GM21786 (cell line): Measurements from ENCODE around the gene ZP3.
"Not testable (repeated sequence)": the region's sequence is repeated elsewhere in the genome, so short reads cannot be mapped to it uniquely, and the experiment has no call there.

Experiments
- ATAC-seq: cut with Tn5 transposase; IDR thresholded peaks from one replicate; pipeline ENCODE4 v1.9.1; 2021; ENCODE audit not compliant: unreplicated experiment

ZP3 gene

GRCh38 chr7:76424413-76425111, at the start of gene ZP3:
TSS of gene ZP3 (plus strand) at chr7:76424950. CDS start at chr7:76424965, 15 bp downstream.
- ATAC-seq = no peak

DNA sequence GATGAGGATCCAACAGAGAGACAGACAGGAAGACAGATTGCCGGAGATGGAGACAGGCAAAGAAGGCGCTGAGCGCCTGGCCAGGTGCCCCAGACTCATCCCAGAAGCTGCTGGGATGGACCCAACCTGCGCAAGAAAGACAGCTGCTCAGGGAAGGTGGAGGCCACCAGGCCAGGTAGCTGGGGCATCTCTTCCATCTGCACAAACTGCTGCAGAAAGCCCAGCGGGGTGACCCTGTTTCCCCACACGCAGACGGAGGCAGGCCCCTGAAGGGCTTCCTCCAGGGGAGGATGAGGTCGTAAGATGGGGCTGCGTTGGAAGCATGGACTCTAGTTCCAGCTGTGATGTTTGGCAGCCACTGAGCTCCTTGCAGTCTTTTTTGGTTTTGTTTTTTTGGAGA, 49.5 kb upstream of the ZP3 start:
- no peak for ATAC-seq

- ATAC-seq = no peak
Observed at GRCh38 chr7:76377186-76377918, 47.4 kb upstream of the ZP3 start.

DNA sequence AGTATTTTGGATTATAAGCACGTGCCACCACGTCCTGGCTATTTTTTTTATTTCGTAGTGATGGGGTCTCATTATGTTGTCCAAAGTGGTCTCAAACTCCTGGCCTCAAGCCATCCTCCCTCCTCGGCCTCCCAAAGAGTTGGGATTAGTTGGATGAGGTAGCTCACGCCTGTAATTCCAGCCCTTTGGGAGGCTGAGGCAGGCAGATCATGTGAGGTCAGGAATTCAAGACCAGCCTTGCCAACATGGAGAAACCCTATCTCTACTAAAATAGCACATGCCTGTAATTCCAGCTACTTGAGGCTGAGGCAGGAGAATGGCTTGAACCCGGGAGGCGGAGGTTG, 44.2 kb upstream of the ZP3 start:
- no peak for ATAC-seq

- no peak for ATAC-seq
Observed at GRCh38 chr7:76381814-76382213, 42.9 kb upstream of the ZP3 start.

- ATAC-seq = no peak
Observed at GRCh38 chr7:76383089-76383944, 41.4 kb upstream of the ZP3 start.

DNA sequence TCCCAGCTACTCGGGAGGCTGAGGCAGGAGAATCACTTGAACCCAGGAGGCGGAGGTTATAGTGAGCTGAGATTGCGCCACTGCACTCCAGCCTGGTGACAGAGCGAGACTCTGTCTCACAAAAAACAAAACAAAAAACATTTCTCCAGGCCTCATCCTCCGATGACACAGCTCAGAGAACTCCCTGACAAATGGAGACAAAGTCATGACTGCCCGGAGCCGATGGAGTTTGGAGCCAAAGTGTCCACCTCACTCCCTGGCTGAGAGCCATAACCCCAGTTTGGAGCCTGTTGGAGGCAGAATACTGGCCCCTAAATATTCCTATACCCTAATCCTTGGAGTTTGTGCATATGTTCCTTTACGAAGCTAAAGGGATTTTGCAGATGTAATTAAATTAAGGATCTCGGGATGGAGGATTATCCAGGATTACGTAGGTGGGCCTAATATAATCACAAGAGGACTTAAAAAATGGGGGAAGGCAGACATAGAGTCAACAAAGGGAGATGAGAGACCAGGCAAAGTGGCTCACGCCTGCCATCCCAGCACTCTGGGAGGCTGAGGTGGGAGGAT, 38.0 kb upstream of the ZP3 start:
- ATAC-seq = no peak

GRCh38 chr7:76387789-76388188, 37.0 kb upstream of the ZP3 start:
- not testable (repeated sequence) for ATAC-seq

DNA sequence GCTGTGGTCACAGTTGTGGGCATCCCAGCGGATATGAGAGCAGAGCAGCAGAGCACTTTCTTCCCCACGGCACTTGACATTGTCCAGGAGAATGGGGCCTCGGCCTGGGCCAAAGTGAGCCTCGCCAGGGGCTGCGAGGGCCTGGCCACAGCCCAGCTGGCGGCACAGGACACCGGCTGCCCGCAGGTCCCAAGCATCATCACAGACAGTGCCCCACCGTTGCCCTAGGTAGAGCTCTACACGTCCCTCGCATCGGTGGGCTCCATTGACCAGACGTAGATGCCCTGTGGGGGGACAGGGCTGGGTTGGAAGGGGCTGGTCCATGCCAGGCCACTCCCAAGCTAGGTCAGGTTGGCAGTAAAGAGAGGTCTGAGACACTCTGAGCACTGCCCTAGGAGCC, 34.7 kb upstream of the ZP3 start:
- no peak for ATAC-seq

DNA sequence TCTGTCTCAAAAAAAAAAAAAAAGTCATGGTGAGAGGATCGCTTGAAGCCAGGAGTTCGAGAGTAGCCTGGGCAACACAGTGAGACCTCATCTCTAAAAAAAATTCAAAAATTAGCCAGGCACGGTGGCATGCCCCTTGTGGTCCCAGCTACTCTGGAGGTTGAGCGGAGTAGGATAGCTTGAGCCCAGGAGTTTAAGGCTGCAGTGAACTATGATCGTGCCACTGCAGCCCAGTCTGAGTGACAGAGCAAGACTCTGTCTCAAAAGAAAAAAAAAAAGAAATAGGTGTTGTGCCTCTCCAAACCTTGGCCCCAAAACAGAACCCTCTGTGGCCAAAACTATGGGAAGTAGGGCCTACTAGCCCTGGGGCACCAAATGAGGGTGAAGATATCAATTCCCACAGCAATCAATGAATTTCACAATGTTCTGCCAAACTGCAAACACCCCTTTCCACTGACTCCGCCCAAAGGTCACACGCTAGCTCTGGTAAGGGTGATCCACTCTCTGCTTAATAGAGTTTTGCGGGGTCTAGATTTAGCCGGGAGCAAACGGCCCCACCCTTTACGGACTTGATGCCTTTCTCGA, 32.1 kb upstream of the ZP3 start:
- no peak for ATAC-seq

DNA sequence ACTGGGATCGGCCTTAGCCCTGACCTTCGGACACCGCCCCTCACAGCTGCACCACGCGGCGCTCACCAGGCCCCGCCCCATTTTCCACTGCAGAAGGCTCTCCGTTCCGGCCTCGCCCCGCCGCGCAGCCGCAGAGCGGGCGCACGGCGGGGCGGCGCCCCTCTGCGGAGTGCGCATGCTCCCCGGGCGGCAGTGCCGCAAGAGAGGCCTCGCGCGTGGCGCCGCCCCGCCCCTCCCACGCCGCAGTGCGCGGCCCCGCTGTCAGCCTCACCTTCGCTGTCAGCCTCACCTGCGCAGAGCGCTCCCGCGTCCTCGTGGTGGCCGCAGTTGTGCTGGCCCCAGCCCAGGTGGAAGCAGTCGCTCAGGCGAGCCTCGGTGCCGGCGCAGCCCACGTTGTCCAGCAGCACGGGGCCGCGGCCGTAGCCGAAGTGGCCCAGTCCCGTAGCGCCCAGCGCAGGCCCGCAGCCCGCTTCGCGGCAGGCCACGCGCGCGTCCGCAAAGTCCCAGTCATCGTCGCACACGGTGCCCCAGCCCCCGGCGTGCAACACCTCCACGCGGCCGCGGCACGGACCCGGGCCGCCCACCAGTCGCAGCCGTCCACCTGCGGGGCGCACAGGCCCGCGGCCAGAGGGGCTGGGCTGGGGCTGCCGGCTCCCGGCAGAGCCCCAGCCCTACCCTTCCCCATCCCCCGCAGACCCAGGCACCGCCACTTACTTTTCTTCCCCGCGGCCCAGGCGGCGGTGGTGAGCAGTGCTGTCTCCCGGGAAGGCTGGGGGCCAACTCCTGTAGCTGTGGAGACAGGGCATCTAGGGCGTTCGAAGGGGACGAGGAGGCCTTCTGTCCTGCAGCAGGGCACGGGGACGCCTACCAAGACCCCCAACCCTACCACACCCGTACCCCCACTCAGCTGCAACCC, 31.4 kb upstream of the ZP3 start:
- peak; percentile 80 for ATAC-seq

DNA sequence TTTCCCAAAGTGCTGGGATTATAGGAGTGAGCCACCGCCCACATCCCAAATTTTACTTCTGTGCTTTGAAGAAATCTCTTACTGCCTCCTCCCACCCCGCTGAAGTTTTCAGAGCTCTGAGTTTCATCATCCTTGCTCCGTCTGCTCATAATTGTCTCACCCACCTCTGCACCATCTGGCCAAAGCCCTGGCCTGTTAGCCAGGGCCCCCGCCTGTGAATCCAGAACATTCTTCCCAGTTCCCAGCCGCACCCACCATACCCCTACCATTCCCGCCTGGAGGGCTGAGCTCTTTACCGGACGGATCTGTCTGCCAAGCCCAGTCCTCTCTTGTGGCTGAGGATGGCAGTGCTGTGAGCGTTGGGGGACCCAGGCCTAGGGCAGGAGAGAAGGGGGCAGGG, 29.8 kb upstream of the ZP3 start:
- ATAC-seq = no peak

- not testable (repeated sequence) for ATAC-seq
Observed at GRCh38 chr7:76395605-76395964, 29.2 kb upstream of the ZP3 start.

DNA sequence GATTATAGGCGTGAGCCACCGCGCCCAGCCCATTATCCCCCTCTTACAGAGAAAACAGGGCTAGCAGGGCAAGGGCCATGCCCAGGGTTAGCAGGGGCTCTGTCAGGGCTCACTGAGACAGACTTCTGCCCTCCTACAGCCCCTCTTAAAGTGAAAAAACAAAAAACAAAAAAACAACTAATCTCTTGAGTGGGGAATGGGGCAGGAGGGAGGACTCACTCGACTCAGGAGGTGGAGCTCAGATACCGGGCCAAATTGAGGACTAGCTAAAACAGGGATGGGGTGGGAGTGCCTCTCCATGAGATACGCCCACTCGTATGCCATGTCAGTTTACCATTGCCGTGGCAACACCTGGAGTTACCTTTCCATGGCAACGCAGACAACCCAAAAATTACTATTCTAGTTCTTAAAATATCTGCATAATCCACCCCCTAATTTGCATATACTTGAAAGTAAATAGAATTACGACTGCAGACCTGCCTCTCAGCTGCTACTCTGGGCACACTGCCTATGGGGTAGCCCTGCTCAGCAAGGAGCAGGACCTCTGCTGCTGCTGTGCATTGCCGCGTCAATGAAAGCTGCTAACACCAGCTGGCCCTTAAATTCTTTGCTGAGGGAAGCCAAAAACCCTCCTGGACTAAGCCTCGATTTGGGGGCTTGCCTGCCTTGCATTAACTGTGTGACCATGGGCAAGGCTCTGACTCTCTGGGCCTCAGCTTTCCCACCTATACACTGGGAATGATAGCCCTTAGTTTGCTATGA, 28.6 kb upstream of the ZP3 start:
- ATAC-seq = no peak

- ATAC-seq = no peak
Observed at GRCh38 chr7:76396864-76397263, 27.9 kb upstream of the ZP3 start.

DNA sequence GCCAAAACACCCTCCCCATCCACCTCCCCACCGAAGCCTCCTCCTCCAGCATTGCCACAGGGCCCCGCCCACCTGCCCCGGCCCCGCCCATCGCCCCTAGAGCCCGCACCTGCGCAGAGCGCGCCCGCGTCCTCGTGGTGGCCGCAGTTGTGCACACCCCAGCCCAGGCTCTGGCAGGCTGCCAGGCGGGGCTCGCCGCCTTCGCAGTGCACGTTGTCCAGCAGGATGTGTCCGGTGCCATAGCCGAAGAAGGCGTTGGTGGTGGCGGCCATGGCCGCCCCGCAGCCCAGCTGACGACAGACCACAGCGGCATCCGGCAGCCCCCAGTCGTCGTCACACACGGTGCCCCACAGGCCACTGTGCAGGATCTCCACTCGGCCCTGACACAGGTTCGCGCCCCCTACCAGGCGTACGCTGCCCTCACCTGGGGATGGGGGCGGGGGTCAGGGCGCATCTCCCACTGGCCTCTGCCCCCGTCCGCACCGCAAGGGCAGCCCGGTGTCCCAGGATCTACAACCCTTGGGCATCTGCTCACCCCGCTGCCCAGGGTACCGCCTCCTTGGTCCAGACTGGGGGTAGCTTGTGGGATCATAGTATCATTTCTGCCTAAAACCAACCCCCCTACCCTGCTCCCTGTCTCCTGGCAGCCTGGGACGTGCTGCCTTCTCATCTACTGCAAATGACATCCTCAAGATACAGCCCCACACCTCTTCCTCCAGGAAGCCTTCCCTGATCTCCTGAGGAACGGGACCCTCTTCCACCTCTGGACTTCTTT, 27.2 kb upstream of the ZP3 start:
- ATAC-seq = no peak

- ATAC-seq = no peak
Observed at GRCh38 chr7:76400248-76400647, 24.5 kb upstream of the ZP3 start.

GRCh38 chr7:76403097-76403496, 21.7 kb upstream of the ZP3 start:
- ATAC-seq = not testable (repeated sequence)
